Measurements from ENCODE around the gene PRAMEF7.
"Not testable (repeated sequence)": the region's sequence is repeated elsewhere in the genome, so short reads cannot be mapped to it uniquely, and the experiment has no call there.

DNA sequence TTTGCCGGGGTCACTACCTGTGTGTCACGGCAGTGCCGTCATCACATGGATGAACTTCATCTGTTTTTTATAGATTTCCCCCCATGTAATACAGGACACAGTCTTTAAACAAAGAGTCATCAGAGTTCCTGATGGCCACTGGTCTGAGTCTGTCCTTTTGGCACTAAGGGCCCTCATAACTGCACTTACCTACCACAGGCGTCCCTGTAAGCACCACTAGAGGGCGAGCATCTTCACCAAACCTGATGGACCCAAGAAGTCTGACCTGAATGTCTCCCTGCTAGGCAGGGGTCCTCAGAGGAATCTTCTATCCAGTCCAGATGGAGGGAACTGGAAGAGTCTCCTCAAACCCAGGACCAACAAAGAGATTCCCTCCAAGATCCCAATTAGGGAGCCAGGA lies 8.0 kb downstream of the PRAMEF7 start:
- TF ChIP-seq RFX5 (IDR thresholded peaks at IDR 0.05); CBX8 (IDR thresholded peaks at IDR 0.05); KDM1A (IDR thresholded peaks at IDR 0.05; ENCODE audit: low read depth); MAX (IDR thresholded peaks at IDR 0.05); SREBF2 (IDR thresholded peaks at IDR 0.05); USF2 (IDR thresholded peaks at IDR 0.05); EHMT2 (IDR thresholded peaks at IDR 0.05; ENCODE audit: low read depth): not testable (repeated sequence)
- TF ChIP-seq, protein P1, sequence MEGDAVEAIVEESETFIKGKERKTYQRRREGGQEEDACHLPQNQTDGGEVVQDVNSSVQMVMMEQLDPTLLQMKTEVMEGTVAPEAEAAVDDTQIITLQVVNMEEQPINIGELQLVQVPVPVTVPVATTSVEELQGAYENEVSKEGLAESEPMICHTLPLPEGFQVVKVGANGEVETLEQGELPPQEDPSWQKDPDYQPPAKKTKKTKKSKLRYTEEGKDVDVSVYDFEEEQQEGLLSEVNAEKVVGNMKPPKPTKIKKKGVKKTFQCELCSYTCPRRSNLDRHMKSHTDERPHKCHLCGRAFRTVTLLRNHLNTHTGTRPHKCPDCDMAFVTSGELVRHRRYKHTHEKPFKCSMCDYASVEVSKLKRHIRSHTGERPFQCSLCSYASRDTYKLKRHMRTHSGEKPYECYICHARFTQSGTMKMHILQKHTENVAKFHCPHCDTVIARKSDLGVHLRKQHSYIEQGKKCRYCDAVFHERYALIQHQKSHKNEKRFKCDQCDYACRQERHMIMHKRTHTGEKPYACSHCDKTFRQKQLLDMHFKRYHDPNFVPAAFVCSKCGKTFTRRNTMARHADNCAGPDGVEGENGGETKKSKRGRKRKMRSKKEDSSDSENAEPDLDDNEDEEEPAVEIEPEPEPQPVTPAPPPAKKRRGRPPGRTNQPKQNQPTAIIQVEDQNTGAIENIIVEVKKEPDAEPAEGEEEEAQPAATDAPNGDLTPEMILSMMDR (IDR thresholded peaks at IDR 0.05): not testable (repeated sequence)
